ENCODE measurements around the gene TMPRSS12. TPM values are rescaled to one million over a fixed set of nuclear protein-coding genes. Genes with fewer than 3 reads are reported as not detected.

The TMPRSS12 gene
- total RNA-seq (2021): not detected in 2 replicates
- percentile 4 among the genes with signal in this experiment for Bru-seq, nascent RNA
- not detected for BruChase-seq, experiment 1, labeled RNA remaining after a 2-hour chase
- BruChase-seq, experiment 2, labeled RNA remaining after a 6-hour chase: percentile 9 among the genes with signal in this experiment
- long read RNA-seq: 0 reads

- TF ChIP-seq EZH2 (IDR thresholded peaks at IDR 0.05; ENCODE audit: borderline replicate concordance, low read depth, low read length, poor library complexity, severe bottlenecking) (no peak), CTCF (conservative IDR thresholded peaks at IDR 0.05; ENCODE audit: low read depth, low read length) (no peak)
- no peak within 1 kb of the TSS for H3K27ac ChIP-seq (ENCODE audit: low read depth, low read length, poor library complexity, severe bottlenecking)
These were observed at the start of gene TMPRSS12 for GRCh38 chr12:50842637-50843493. Gene TMPRSS12, plus strand, starts transcription at chr12:50842926. Its CDS starts 39 bp downstream, at chr12:50842965.

DNA sequence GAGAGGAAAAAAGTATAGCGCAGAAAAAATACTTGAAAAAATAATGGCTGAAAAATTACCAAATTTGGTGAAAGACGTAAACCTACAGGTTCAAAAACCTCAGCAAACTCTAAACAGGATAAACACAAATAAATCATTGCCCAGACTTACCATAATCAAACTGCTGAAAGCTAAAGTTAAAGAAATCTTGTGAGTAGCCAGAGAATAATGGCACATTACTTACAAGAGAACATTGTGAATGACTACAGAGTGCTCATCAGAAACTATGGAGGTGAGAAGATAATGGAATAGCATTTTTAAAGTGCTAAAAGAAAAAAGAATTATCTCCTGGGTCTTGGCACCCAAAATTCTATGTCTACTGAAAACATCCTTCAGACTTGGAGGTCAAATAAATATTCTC, 42.8 kb upstream of the TMPRSS12 start:
- H3K36me3 ChIP-seq (ENCODE audit: insufficient read depth, low read length, poor library complexity, severe bottlenecking): peaks cover 39% of the 10 kb centered on the region
- no peaks in the 10 kb centered on the region for H3K4me1 ChIP-seq (ENCODE audit: insufficient read depth, low read length, poor library complexity, severe bottlenecking)
- no peaks in the 10 kb centered on the region for H3K27me3 ChIP-seq (replicated peaks; ENCODE audit: insufficient read depth, low read depth, low read length, poor library complexity)
- intact Hi-C loops (cut with micrococcal nuclease; ENCODE audit: unreplicated experiment): no loop called here
- ChIA-PET CTCF (no interaction called here), POLR2A (ENCODE audit: low non-redundant PET) (no interaction called here)
- H3K27ac ChIP-seq (ENCODE audit: low read depth, low read length, poor library complexity, severe bottlenecking): no peak overlapping the region
- no TSS peak for BruUV-seq (replicated peaks)
- TF ChIP-seq EZH2 (IDR thresholded peaks at IDR 0.05; ENCODE audit: borderline replicate concordance, low read depth, low read length, poor library complexity, severe bottlenecking) (no peak), CTCF (conservative IDR thresholded peaks at IDR 0.05; ENCODE audit: low read depth, low read length) (no peak)
- peaks cover 24% of the 10 kb centered on the region for H3K9me3 ChIP-seq (ENCODE audit: low read depth, low read length, poor library complexity, severe bottlenecking)
- H3K4me3 ChIP-seq (ENCODE audit: low read depth, low read length, poor library complexity, severe bottlenecking): no peak overlapping the region
- DNase-seq (ENCODE audit: low spot score): peak; percentile 19

More at GRCh38 chr12:50842637-50843493, at the start of gene TMPRSS12:
- ChIA-PET POLR2A (ENCODE audit: low non-redundant PET) (no interaction called here), CTCF (no interaction called here)
- DNase-seq (ENCODE audit: low spot score): no peak
- intact Hi-C loops (cut with micrococcal nuclease; ENCODE audit: unreplicated experiment): no loop called here
- Histone ChIP-seq H3K27me3 (replicated peaks; ENCODE audit: insufficient read depth, low read depth, low read length, poor library complexity) (no peaks in the 10 kb centered on the region), H3K4me3 (ENCODE audit: low read depth, low read length, poor library complexity, severe bottlenecking) (no peak within 1 kb of the TSS), H3K4me1 (ENCODE audit: insufficient read depth, low read length, poor library complexity, severe bottlenecking) (no peaks in the 10 kb centered on the region), H3K36me3 (ENCODE audit: insufficient read depth, low read length, poor library complexity, severe bottlenecking) (no peaks in the 10 kb centered on the region), H3K9me3 (ENCODE audit: low read depth, low read length, poor library complexity, severe bottlenecking) (no peaks in the 10 kb centered on the region)
- BruUV-seq (replicated peaks): no TSS peak

- Histone ChIP-seq H3K4me1 (ENCODE audit: insufficient read depth, low read length, poor library complexity, severe bottlenecking) (no peaks in the 10 kb centered on the region), H3K4me3 (ENCODE audit: low read depth, low read length, poor library complexity, severe bottlenecking) (no peak overlapping the region), H3K27ac (ENCODE audit: low read depth, low read length, poor library complexity, severe bottlenecking) (no peak overlapping the region), H3K36me3 (ENCODE audit: insufficient read depth, low read length, poor library complexity, severe bottlenecking) (peaks cover 24% of the 10 kb centered on the region), H3K9me3 (ENCODE audit: low read depth, low read length, poor library complexity, severe bottlenecking) (peaks cover 23% of the 10 kb centered on the region), H3K27me3 (replicated peaks; ENCODE audit: insufficient read depth, low read depth, low read length, poor library complexity) (no peaks in the 10 kb centered on the region)
- ChIA-PET POLR2A (ENCODE audit: low non-redundant PET) (no interaction called here), CTCF (no interaction called here)
- no peak for DNase-seq (ENCODE audit: low spot score)
- no TSS peak for BruUV-seq (replicated peaks)
- intact Hi-C loops (cut with micrococcal nuclease; ENCODE audit: unreplicated experiment): no loop called here
- TF ChIP-seq EZH2 (IDR thresholded peaks at IDR 0.05; ENCODE audit: borderline replicate concordance, low read depth, low read length, poor library complexity, severe bottlenecking) (no peak), CTCF (conservative IDR thresholded peaks at IDR 0.05; ENCODE audit: low read depth, low read length) (no peak)
These were observed 39.4 kb upstream of the TMPRSS12 start for GRCh38 chr12:50803230-50803875.
